Stimulated activated CD8-positive, alpha-beta memory T cell treated with anti-CD3 and anti-CD28 coated beads, Interleukin-4, amount 100 ng/mL, for 24 hours (primary cell): ENCODE results near the gene FGFRL1.
A peak's percentile ranks its signal among the peaks of the same experiment; 100 is the strongest.
"Not testable (repeated sequence)": the region's sequence is repeated elsewhere in the genome, so short reads cannot be mapped to it uniquely, and the experiment has no call there.

ENCODE experiments used
- DNase-seq: peaks from one replicate; pipeline ENCODE4 v3.0.0-alpha.2; 2020; ENCODE audit warnings: low read depth

The FGFRL1 gene

DNA sequence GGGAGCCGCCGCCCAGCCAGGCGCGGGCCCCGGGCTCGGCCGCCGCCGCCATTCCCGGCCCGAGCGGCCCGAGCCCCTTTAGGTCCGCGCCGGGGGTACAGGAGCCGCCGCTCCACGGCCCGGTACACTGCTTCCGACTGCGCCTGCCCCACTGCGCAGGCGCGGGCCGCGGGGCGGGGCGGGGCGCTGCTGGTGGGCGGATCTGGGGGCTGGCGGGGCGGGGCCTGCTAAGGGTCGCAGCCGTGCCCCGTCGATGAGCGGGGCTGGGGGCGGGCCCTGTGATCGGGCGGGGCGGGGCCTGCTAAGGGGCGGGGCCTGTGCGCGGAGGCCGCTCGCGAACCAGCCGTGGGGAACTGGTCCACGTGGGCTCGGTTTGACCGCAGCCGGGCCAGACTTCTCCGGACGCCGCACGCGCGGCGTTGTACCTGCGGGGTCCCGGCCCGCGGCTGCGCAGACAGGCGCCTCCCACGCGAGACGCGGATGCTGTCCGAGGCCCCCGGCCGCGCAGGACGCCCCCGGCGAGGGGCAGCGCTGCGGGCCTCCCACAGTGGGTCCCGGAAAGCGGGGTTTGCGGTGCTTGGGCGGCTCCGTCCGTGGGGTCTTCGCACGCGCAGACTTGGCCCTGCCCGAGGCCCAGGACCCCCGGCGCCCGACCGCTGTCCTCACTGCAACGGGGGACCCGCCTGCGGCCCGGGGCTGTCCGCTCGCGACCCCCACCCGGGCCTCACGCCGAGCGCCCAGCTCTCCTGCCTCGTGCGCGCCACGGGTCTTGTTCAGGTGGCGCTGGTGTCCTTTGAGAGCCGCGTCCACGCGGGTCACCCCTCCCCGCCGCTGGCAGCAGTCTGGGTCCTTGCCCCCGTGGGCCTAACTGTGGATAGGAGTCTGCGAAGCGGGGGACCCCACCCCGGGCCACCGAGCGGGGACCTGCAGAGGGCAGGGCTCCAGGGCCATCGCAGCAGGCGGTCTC lies 37.7 kb upstream of the FGFRL1 start, which contains the start of gene DGKQ:
Gene DGKQ (minus strand): TSS at position 139 of the 967 bp plus-strand sequence. CDS start 87 bp downstream, at position 52.
- DNase-seq = peak; percentile 78

DNA sequence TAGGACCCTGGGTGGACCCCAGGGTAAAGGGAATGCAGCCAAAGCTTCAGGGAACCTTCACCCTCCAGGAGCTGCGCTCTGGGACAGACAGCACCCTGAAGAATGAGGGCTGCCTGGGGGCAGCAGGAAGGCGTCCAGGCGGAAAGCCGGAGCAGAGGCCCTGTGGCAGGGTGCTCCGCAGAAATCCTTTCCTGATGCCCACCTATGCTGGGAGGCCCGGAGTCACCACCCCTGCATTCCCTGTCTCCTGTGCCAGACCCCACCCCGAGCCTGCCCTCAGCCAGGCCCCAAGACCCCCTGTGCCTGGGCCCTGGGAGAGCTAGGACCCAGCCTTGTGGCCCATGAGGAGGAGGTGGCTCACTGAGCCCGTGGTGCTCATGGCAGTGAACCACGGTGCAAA lies 36.8 kb upstream of the FGFRL1 start:
- DNase-seq = no peak

DNA sequence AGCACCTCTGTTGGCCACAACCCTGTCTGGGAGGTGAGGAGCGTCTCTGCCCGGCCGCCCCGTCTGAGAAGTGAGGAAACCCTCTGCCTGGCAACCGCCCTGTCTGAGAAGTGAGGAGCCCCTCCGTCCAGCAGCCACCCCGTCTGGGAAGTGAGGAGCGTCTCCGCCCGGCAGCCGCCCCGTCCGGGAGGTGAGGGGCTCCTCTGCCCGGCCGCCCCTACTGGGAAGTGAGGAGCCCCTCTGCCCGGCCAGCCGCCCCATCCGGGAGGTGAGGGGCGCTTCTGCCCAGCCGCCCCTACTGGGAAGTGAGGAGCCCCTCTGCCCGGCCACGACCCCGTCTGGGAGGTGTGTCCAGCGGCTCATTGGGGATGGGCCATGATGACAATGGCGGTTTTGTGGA lies 35.4 kb upstream of the FGFRL1 start:
- DNase-seq = not testable (repeated sequence)

DNA sequence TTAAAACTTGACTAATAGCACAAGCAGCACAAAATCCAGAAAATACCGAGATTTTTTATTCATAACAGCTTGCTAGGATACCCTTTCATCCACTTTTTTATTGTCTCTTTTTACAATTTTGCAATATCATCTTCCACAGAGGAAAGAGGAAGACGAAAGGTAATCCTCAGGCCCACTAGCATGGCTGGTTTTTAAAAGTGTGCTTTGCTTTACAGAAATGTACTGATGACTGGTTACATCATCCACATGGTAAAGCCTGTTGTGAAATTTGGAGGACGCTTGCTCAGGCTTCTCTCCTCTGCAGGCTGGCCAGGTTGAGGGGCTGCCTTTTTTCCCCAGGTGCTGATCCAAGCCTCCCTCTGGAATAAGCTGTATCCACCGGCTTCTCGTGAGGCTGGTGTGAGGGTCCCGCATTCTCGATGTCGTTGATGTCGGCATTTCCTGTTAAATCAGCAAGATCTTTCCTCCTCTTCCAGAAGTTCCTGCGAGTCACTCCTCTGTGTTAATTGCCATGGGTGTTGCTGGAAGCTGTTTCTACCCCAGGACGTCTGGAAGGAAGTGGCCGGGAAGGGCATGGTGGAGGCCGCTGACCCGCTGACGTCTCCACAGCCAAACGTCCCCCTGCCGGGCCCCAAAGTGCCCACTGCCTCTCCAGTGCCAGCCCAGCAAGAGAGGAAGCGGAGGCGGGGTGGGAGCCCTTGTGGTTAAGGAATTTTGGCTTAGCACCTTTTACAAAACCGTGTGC lies 32.3 kb upstream of the FGFRL1 start:
- DNase-seq = no peak

DNA sequence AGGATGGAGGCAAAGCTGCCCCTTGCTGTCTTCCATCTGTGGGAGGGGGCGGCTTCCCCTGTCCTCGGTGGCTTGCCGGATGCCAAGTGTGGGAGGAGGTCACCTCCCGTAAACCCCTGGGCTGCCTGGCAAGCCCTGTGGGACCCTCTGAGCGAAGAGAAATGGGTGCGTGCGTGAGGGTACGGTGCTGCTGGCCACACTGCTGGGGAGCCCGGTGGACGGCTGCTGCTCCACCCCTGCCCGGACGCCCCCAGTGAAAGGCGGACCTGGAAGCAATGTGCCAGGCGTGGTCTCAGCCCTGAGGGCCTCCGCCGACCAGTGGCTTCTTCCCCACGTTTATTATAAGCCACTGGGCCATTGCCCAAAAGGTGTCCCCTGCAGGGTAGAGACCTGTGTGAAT lies 29.1 kb upstream of the FGFRL1 start:
- DNase-seq = no peak

DNA sequence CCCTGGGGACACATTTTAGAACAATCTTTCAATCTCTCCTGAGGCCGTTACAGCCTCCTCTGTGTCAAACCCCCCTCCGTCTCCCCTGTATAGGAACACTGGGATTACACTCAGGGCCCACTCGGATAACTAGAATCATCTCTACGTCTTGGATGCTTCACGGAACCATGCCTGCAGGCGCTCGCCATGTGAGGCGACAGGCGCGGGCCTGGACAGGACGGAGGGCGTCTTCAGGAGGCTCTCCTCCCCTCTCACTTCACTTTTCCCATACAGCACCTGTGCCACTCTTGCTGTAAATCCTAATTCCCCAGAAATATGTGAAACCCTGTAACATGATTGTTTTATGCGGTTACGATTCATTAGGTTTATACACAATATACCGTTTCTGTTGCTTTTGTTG lies 28.6 kb upstream of the FGFRL1 start:
- DNase-seq = no peak

DNA sequence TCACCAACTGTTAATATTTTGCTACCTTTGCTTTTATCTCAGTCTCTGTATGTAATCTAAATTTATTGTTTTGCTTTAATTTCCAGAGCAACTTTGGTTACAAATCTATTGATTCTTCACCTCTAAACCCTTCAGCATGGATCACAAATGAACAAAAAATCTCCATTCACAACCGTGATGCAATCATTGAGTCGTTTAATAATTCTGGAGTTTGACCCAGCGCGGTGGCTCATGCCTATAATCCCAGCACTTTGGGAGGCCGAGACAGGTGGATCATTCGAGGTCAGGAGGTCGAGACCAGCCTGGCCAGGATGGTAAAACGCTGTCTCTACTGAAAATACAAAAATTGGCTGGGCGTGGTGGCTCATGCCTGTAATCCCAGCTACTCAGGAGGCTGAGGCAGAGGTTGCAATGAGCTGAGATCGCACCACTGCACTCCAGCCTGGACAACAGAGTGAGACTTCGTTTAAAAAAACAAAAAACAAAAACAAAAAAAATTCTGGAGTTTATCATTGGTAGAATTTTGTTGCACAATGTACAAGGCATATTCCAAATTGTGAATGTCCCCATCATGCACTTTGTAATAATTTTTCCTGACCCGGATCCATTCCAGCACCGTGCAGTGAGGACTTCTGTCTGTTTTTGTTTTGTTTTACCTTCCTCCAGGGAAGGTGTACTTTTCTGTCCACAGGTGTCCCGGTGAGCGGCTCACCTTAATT lies 26.9 kb upstream of the FGFRL1 start:
- no peak for DNase-seq

DNA sequence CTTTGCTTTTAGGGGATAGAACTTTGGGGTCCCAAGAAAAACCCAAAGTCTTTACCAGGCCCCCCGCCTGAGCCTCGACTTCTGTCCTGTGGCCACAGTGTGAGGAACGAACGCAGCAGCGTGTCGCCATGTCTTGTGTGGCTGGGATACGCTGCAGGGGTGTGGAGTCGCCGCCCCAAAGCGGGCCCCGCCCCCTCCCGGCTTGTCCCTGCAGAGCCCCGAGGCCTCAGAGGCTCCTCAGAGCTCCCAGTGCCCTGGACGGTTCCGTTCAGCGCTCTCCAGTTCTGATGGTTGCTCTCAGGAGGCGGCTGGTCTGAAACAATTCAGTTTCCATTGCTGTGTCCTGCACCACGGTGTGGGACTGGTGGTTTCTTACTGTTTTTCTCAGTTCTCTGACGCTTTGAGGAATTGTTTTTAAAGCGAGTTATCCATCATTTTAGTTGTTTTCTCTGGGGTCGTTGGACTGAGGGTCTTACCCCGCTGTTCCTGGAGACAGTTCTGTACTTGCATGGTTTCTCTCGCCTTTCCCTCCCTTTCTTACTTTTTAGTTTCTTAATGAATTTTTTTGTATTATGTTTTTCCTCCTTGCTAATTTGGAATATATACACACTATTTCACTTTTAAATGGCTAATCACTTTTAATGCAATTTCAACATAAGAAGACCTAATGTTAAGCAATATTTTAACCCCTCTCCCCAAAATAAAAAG lies 26.1 kb upstream of the FGFRL1 start:
- DNase-seq = peak; percentile 58

DNA sequence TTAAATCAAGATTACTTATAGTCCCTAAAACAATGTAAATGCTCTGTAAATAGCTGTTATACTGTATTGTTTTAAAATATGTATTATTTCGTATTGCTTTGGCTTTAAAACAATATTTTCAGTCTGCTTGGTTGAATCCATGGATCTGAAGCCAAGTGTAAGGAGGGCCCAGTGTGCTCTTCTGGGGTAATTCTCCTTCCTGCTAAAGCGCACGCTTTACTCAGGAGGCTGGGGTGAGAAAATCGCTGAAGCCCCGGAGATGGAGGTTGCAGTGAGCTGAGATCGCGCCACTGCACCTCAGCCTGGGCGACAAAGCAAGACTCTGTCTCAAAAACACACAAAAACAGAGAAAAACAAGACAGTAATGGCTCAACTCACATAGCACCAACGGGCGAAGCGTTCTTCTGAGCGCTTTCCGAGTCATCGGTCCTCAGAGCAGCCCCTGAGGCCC lies 25.0 kb upstream of the FGFRL1 start:
- DNase-seq = no peak

DNA sequence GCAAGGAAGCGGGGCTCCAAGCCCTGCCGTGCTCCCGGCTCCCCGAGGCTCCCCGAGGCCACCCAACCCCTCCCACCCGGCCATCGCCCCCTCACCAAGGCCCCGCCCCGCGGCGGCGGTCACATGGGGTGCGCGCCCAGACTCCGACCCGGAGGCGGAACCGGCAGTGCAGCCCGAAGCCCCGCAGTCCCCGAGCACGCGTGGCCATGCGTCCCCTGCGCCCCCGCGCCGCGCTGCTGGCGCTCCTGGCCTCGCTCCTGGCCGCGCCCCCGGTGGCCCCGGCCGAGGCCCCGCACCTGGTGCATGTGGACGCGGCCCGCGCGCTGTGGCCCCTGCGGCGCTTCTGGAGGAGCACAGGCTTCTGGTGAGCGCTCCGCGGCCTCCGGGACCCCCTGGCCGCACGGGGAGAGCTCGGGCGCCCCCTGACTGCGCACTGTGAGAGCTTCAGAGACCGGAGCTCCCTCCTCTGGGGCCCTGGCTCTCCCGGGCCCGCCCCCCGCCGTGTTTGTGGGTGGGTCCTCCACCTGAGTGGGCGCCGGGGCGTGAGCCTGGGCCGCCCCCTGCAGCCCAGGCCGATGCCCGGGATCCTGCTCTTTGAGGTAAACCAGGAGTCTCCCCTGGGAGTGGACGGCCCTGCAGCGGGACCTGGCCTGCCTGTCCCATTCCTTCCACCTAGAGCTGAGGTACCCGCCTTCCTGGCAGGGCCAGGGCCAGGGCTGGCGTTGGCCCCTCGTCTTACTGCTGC lies 24.4 kb upstream of the FGFRL1 start, which contains the start of gene IDUA:
Gene IDUA (plus strand): TSS at position 166 of the 745 bp plus-strand sequence. CDS start 41 bp downstream, at position 207.
- peak; percentile 81 for DNase-seq

DNA sequence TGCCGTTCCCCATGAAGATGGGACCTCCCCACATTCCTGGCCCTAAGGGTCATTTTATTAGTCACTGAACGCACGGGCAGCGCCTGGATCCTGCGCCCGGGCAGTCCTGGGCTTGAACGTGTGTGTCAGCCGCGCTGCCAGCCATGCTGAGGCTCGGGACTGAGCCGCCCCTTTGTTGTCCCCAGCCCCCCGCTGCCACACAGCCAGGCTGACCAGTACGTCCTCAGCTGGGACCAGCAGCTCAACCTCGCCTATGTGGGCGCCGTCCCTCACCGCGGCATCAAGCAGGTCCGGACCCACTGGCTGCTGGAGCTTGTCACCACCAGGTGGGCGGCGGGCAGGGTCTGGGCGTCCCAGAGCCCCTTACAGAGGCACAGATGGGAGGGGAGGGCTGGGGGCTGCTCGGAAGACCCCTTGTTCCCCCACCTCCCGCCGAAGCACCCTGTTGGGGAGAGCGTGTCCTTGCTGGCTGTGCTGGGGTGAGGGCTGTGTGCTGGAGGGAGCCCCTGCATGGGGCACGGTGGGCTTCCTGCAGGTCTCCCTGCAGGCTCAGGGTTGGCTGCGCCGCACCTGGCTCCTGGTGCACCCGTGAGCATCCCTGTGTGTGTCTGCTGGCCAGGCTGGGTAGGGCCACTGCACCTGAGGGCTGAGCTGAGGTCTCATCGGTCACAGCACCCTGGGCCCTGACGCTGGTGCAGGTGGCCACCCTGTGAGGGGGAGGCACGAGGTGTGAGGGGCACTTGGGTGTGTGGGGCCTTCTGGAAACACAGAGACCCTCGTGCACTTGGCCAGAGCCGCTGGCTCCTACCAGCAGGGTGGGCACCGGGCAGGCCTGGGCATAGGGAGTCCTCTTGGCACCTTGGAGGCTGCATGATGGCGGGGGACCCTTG lies 23.6 kb upstream of the FGFRL1 start:
- no peak for DNase-seq

DNA sequence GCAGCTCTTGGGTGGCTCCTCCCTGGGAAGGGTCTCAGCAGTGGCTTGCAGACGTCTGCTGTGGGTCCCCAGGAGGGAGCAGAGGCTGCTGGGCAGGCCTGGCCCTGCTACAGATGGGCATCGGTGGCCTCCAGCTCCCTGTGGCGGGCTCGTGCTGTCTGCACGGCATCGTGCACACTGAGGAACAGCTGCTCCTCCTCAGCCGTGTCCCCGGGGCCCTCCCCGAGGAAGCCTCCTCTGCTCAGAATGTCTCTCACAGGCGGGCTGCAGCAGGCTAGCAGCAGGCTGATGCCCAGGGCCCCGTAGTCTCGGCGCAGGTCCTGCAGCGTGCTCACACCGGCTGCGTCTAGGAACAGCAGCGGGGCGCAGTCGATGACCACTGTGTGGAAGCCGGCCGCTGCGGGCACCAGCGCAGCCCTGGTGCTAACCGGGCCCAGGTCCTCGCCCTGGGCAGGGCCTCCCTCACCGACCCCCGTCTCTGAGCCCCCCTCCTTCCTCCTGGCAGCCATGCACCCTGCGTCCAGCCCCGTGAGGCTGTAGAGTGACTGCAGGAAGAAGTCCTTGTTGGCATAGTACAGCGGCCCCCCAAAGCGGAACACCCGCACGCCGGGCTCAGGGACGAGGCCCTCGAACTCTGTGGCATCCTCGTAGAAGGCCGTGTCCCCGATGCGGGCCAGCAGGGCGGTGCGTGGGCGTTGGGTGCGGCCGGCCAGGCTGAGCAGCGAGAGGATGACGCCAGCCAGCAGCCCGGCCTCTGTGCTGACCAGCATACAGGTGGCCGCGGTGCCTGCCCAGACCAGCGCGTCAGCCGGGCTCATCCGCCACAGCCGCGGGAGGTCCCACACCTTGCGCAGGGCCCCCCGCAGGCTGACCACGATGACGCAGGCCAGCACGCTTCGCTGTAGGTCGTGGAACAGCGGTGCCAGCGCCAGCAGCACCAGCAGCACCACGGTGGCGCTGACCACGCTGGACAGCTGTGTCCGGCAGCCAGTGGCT lies 22.4 kb upstream of the FGFRL1 start:
- no peak for DNase-seq

DNA sequence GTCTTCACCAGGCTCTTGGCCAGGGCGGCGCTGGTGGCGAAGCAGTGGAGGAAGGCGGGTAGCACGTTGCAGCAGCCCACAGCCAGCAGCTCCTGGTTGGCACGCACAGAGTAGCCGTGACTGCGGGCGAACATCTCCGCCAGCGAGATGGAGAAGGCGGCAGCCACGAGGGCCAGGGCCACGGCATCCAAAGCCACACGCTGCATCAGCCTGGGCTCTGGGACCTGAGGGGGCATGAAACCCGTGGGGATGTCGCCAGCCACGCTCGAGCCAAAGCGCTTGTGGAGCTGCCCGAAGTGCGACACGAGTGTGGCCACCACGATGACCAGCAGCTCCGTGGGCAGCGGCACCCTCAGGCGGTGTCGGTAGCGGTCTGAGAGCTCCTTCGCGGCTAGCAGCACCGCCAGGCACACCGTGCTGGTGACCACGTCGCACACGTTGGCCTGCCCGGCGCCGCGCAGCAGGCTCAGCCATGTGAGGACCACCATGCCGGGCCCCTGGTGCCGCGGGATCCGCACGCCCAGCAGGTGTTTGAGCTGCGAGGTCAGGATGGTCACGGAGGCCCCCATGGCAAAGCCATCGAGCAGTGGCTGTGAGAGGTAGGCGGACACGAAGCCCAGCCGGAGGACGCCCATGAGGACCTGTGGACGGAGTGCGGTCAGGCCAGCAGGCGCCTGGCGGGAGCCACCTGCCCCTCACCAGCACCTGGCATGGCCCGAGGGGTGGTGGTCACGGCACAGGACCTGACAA lies 21.5 kb upstream of the FGFRL1 start:
- DNase-seq = no peak

DNA sequence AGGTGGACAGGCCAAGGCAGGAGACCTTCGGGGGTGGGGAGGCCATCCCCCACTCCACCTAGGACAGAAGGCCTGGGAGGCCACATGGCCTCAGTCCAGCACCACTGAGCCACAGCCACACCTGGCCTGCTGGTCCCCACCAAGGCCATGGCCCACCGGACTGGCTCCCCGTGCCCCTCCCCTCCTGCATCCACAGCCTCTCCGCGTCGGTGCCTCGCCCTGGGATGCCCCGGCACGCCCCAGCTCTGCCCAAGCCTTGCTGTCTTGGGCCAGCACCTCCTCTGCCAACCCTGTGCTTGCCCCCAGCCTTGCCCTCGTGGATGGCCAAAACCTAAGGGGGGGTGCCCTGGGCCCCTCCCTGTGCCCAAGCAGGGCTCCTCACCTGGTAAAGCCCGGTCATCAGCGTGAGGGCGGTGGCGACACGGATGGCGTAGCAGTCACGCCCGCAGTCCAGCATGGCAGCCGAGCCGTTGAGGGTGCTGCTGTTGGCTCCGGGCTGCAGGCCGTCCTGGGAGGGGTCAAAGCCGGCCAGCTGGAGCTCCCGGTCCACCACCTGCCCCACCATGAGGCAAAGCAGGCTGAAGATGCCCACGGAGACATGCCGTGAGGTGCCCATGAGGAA lies 20.6 kb upstream of the FGFRL1 start:
- DNase-seq = no peak

DNA sequence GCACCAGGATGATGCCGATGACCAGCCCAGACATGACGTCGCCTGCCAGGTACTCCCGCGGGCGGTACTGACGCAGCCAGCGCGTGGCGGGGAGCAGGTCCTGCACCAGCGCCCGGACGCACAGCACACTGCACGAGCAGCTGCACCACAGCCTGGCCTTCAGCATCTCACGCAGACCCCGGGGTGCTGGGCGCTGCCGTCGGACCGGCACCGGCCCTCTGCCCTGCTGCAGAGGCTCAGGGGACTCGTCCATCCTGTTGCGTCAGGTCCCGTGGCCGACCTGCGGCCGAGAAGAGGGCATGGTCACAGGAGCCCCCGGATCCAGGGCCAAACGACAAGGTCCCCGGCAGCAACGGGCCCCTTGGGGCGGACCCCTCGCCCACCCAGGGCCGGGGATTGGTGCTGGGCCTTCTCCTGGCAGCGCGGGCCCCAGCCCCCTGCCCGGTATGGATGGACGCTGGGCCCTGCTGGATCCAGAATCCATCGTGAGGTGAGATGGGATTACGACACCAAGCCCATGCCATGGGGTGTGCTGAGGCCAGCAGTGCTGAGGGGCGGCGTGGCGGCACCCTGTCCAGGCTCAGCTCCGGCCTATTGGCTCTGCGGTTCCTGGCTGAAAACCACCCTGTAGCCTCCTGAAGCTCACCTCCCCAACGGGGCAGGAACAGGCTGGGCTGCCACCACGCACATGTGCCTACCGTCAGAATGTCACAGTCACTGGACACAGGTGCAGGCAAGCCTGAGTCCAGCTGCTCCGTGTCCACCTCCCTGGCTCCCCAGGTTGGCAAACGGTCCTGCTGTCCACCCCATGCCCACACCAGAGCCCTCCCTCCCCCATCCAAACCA lies 19.8 kb upstream of the FGFRL1 start:
- no peak for DNase-seq
